AG08395 (cell line): ENCODE data around the gene RAP1GAP2.
"Not testable (repeated sequence)": the region's sequence is repeated elsewhere in the genome, so short reads cannot be mapped to it uniquely, and the experiment has no call there.

Experiments
- DNase-seq: peaks from one replicate; pipeline ENCODE4 v3.0.0; 2012; ENCODE audit warnings: mixed read lengths, low spot score

Gene RAP1GAP2

DNA sequence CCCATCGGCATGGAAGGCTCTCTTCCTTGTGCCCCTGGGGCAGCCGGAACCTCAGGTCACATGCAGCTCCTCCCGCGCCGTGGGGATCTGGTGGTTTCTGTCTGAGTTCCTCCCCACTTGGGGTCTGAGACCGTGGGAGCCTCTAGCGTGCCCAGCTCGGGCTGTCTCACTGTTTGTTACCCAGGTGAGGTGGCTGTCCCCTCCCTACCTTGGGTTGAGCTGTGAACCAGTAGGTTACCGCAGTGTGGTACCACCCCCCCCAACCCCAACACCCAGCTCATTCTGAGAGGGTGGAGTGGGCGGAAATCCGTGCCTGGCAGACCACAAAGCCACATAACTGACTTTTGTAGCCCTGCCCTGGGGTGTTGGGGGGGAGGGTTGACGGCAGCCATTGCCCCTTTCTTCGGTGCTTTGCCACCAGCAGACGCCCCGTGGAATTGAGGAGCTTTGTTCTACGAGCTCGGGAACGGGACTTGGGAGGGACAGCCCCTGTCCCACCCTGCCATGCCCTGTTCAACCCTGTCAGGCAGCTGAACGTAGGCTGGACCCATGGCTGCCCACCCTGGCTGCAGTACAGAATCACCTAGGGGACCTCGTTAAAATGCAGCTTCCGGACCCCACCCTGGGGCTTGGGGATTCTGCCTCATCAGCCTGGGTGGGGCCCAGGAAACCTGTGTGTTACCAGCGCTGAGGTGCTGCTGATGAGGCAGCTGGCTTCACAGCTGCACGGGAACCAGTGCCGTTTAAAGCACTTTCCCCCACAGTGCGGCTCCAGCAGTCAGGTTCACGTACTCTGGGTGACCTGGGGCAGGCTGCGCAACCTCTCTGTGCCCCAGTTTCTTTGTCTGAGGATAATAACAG, 18.5 kb downstream of the RAP1GAP2 start:
- DNase-seq = no peak

DNA sequence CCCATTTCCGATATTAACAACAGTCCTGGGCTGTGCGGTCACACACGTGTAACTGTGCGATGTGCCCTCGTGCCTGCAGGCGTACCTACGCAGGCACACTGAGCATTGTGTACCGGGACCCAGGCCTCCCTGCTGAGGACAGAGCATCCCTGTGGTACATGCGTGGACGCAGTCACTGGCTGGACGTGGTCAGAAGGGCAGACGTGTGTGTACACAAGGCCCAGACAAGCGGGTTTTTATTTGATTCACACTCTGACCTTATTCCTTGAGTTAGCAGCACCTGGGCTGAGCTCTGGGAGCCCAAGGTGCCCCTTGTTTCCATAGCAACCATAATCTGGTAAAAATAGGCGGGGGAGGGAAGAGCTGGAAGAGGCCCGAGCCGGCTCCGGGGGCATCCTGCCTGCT, 19.5 kb downstream of the RAP1GAP2 start:
- no peak for DNase-seq

DNA sequence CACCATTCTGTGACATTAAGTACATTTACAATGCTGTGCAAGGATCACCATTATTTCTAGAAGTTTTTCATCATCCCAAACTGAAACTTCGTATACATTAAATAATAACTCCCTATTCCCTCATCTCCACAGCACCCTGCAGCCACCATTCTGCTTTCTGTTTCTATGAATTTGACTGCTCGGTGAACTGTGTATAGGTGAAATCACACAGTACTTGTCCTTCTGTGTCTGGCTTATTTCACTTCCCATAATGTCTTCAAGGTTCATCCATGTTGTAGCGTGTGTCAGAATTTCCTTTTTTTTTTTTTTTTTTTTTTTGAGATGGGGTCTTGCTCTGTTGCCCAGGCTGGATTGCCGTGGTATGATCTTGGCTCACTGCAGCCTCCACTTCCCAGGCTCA, 20.4 kb downstream of the RAP1GAP2 start:
- no peak for DNase-seq

DNA sequence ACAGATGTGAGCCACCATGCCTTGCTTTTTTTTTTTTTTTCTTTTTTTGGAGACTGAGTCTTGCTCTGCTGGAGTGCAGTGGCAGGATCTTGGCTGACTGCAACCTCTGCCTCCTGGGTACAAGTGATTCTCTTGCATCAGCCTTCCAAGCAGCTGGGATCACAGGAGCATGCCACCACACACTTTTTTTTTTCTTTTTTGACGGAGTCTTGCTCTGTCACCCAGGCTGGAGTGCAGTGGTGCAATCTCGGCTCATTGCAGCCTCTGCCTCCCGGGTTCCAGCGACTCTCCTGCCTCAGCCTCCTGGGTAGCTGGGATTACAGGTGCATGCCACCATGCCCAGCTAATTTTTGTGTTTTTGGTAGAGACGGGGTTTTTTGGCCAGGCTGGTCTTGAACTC, 23.1 kb downstream of the RAP1GAP2 start:
- not testable (repeated sequence) for DNase-seq

DNA sequence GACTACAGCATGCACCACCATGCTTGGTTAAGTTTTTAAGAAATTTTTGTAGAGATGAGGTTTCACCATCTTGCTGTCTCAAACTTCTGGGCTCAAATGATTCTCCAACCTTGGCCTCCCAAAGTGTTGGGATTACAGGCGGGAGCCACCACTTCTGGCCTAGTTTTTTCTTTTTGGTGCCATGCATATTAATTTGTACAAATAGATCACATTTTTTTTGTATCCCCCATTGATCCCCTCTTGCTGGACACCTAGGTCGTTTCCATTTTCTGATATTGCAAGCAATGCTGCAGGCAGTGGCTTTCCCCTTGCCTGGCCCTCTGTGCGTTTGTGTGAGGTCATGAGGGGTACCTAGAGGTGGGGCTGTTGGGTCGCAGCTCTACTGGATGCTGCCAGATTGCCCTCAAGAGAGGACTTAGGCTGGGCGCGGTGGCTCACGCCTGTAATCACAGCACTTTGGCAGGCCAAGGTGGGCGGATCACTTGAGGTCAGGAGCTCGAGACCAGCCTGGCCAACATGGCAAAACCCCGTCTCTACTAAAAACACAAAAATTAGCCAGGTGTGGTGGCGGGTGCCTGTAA, 23.8 kb downstream of the RAP1GAP2 start:
- DNase-seq = no peak

DNA sequence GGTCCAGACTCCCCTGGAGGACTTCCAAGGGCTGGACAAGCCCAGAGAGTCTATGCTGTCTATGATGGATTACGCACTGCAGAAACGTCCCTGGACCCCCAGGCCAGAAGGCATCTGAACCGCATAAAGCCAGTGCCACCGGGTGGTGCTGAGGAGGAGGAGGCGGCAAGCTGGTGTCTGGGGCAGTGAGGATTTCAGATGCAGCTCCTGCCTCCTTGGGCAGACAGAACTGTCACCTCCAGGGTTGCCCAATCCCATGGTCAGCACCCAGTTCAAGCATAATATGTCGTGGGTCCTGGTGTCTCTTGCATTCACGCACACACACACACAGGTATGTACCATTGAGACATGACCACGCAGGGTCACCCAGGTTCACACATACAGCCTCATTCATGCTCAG, 25.6 kb downstream of the RAP1GAP2 start:
- no peak for DNase-seq

DNA sequence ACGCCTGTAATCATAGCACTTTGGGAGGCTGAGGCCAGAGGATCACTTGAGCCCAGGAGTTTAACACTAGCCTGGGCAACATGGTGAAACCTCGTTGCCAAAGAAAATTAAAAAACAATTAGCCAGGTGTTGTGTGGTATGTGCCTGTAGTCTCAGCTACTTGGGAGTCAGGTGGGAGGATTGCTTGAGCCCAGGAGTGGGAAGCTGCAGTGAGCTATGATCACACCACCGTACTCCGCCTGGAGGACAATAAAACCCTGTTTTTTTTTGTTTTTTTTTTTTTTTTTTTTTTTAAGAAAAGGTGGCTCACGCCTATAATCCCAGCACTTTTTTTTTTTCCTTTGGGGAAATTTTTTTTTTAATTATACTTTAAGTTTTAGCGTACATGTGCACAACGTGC, 26.1 kb downstream of the RAP1GAP2 start:
- no peak for DNase-seq

DNA sequence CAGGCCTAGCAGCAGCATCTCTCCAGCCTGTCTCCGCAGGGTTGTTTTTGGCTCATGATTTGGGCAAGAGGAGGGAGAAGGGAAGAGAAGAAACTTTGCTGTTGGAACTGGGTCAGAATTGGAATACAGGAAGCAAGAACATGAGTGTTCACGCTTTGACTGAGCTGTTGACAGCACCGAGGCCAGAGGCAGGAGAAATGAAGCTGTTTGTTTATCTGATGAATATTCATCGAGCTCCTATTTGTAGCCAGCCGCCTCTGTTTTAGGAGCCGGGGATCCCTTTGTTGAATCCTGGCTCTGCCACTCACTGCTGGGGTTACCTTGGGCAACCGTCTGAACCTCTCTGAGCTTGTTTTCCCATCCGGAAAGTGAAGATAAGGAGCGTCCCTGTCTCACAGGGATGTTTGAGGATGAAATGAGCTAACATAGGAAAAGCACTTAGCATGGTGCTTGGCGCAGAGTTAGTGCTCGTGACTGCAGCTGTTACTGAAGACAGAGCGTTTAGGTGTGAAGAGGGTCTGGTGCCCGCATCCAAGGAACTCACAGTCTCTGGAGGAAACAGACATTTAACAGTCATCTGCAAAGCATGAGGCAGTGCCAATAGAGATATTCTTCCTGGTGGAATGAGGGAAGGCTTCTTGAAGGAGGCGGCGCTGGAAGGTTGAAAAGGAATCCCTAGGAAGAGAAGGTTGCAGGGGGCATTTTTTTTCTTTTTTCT, 29.2 kb downstream of the RAP1GAP2 start:
- DNase-seq = no peak

DNA sequence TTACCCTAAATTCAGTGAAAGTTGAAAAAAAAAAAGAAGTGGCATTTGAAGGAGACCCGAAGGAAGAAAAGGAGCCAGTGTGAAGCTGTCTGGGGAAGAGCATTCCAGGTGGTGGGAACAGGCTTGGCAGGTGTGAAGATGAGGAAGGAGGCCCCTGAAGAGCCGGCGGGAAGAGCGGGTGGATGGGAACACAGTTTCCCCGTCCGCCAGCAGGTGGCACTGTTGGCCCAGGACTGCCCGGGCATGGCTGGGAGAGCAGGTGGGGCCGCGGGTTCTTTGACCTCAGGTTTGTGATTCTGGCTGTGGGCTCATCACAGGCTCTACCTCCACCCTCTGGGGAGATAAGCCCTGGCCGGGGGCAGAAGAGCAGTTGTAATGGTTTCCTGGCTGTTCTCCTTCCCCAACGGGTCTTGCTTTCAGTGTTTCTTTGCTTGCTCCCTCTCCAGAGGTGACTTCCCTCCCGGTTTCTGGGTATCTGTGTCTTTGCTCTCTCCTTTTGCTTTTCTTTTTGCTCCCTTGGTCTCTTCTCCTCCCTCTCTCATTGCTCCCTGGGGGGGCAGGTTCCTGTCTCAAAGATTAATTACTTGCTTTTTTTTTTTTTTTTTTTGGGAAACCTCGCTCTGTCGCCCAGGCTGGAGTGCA, 32.3 kb downstream of the RAP1GAP2 start:
- peak; percentile 80 for DNase-seq

DNA sequence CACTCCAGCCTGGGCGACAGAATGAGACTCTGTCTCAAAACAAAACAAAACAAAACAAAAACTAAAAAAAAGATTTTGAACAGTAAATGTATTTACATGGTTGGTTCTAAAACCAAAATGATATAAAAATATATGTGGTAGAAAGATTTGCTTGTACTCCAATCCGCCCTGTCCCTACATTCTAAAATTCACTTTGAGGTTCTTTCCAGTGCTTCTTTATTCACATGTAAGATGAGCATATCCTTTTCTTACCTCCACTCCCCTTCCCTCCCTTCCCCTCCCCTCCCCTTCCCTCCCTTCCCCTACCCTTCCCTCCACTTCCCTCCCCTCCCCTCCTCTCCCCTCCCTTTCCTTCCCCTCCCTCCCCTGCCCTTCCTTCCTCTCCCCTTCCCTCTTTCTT, 34.4 kb downstream of the RAP1GAP2 start:
- DNase-seq = no peak

DNA sequence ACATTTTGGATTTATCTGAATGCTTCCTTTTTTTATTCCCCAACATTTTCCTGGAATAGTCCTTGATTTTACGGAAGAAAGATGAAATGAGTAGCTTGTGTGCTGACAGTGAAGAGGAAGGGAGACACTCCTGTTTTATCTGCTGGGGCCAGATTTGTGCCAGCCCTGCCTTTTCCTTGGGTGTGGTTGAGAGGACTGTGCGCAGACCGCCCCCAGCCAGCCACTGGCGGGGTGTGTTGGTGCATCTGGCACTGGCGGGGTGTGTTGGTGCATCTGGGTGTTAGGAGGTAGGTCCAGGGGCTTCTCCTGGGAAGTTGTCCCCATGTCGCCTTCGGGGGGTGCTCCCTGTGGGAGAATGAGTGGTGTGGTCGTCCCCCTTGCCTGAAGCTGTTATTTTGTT, 39.5 kb downstream of the RAP1GAP2 start:
- DNase-seq = no peak

DNA sequence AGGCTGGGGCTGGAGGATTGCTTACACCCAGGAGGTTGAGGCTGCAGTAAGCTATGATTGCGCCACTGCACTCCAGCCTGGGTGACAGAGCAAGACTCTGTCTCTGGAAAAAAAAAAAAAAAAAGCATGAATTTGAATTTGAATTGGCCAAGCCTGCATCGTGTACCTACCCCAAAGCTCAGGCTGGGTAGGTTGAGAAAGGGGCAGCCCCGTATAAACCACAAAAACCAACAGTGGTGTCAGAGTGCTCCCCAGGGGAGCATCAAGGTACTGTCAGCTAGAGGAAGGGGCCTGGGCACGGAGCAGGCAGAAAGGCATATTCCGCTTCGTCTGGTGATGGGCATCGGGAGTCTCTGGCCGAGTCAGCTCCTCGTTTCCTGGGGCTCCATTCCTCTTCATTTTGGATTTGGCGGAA, 40.9 kb downstream of the RAP1GAP2 start:
- no peak for DNase-seq

DNA sequence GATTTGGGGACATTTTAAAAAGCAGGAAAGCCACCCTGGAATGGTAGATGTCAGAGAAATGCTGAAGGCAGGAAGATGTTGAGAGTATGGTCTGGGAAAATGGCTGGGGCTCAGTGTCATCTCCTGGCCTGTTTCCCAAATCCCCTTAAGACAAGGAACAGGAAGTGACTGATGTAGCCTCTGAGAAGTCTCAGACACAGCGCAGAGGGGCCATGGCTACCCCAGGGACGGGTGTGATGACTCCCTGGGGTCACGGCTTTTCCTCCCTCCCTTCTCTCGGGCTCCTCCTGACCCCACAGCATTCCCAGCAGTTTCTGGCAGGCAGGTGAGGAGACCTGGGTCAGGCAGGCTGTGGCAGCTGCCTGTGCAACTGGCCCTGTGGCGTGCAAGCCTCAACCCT, 45.4 kb downstream of the RAP1GAP2 start:
- DNase-seq = no peak

DNA sequence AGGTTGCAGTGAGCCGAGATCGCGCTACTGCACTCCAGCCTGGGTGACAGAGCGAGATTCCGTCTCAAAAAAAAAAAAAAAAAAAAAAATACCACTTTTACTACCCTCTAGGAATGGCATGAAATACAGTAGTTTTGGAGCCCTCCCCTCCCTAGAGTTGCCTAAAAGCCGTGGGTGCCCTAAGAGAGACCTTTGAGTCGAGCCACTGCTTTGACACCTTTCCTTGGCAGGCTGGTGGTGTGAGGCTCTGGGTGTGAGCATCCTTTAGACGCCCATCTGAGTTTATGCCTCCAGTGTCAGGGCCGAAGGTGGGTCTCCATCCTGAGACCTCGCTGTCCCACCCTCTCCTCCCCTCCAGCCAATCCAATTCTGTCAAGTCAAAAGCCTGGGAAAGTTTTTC, 46.2 kb downstream of the RAP1GAP2 start:
- DNase-seq = no peak

DNA sequence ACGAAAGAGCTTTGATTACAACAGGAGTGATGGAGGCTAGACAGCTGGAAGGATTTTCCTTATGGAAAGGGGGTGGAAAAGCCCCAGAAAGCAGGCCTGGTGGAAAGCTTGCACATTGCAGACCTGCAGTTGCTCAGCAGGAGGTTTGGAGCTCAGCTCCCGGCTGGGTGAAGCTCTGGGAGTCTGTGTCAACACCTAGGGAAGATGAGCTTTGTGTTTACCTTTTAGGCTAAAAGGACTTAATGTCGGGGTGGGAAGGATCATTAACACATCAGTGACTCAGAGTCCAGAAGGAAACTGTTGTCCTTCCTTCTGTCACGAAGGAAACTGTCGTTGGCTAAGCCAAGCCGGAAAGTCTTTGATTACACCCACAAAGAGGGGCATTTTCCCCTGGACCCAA, 48.2 kb downstream of the RAP1GAP2 start:
- no peak for DNase-seq

DNA sequence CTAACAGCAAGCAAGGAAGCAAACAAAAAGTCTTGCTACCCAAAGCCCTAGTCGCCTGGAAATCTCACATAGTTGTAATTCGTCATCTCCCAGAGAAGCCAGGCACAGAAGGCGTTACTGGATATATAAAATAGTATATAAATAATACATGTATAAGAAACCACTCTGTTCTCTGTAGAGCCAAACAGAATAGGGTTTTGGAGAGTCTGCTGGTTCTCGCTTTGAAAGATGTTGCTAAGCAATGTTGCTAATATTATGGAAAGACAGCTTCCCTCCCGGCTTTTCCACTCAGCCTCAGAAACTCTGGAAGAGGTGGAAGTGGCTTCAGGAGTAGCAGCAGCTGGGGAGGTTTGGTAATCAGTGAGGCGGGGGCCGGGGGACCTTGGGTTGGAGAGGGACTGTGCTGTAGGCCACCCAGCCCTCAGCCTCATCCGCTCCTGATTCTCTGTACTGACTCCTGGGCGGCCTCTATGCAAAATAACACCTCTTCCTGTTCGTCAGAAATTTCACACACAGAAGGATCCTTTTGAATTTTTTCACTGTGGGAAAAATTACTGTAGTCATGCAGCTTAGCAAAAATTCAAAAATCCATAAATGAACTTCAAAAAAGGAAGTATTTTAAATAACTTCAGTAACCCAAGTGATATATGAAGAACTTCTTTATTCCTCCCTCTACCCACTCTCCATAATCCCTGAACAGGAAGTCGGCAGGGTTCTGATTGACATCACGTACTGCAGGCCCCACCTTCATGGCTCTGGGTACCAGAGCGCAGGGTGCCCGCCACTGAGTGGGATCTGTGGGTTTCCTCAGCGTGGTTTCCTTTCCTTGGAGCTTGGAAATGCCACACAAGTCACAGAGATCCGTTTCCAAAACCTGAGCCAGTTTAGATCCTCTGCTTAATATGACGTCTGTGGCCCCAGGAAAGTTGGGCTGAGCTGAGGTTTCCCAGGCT, 51.4 kb downstream of the RAP1GAP2 start:
- no peak for DNase-seq

DNA sequence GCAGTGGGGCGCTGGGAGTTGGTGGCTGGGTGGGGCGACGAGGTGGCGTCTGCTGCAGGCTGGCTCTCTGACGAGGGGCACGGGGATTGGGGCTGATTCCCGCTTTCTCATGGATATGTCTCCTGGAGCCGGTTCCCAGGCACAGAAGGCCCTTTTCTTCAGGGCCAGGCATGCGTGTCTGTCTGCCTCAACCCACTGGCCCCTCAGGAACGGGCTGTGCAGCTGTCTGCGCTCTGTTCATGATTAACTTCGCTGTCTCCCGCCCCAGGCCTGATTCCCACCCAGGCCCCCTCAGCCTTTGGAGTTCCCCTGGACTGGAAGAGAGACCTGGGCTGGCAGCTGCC, 53.1 kb downstream of the RAP1GAP2 start:
- DNase-seq = no peak

DNA sequence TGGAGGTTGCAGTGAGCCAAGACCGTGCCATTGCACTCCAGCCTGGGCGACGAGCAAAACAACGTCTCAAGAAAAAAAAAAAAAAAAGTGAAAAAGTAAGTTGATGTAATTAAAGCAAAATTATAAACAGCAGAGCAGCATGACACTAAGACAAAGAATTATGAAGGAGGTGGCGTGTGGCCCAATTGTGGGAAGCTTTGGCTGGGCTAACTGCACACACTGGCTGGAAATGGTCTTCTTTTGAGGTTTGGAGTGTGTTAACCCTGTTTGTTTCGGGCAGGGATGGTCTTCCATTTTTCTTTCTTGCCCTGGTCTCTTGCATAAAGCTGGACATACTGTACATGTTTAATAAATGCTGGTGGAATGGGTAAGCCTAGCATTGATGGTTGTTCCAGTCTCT, 54.8 kb downstream of the RAP1GAP2 start:
- no peak for DNase-seq

DNA sequence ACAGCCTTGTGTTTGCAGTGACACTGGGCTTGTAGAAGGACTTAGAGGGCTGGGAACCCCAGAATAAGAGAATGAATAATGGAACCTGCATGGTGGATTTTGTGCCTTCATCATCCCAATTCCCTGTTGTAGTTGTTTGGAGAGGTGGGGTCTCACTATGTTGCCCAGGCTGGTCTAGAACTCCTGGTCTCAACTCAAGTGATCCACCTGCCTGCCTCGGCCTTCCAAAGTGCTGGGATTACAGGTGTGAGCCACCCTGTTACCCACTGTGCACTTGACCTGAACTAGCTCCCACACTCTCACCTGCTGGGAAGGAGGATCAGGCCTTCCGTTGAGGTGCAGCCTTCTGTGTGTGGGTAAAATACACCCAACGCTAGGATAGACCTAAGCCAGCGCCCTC, 55.4 kb downstream of the RAP1GAP2 start:
- DNase-seq = no peak

DNA sequence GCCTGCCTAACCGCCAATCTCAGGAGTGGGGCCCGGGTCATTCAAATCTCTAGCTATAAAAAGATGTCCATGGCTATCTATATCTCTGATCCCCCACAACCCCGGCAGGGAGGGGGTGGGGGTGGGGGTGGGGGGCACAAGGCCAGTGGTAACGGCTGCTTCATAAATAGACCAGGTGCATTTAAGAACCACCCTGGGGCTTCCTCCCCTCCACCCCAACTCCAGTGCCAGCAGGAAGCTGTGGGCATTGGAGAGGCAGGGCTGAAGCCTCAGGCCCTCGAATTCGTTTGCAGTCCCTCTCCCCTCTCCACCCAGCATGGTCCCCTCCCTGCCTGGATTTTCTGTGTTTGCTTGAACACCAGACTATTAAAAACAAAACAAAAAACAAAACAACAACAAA, 56.0 kb downstream of the RAP1GAP2 start:
- DNase-seq = no peak

DNA sequence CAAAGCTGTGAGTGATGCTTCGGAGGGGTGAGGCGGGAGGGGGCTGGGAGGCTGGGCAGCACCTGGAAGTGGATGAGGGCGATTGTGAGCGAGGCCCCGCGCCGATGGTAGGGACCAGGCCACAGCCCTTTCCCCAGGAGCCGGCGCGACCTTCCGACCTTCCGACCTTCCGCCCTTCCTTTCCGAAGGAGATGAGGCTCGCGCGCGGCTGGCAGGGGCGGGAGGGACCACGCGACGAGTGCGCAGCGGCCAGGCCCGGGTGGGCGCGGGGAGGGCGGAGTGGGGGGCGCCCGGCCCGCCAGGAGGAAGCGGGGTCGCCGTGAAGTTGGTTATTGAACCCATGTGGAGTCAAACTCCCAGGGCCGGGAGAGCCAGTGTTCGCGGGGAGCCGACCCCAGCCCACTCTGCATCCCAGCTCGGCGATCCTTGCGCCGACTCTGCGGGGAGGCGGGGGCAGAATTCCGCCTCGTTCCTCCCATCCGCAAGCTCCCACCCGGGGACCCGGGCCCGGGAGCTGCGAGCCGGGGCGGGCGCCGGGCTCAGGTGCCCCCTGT, 56.6 kb downstream of the RAP1GAP2 start:
- DNase-seq = no peak
